Measurements from ENCODE around the gene SLC7A4.

Gene SLC7A4

DNA sequence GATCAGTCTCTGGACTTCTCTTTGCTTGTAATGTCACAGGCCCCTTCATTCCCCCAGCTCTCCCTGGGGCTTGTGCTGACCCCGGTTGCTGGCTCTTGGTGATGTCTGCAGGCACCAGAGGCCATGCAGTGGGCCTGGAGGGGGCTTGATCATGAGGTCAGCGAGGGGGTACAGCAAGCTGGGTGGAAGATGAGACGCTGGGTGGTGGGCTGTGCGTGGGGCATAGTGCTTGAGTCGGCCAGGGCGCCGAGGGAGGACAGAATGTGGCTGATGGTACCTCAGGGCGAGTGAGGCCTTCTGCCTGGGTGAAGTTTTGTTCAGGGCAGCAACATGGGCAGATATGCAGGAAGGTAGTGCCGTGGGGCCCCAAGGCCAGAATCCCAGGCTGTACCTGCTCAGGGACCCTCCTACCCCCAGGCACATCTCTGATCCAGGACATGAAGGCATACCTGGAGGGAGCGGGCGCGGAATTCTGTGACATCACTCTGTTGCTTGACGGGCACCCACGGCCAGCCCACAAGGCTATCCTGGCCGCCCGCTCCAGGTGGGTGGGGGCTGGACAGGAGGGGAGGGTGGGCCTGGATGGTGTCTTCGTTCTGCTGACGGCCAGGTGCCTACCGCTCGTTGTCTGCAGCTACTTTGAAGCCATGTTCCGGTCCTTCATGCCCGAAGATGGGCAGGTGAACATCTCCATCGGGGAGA is 36.9 kb downstream of the SLC7A4 start:
- FAIRE-seq = no peak

DNA sequence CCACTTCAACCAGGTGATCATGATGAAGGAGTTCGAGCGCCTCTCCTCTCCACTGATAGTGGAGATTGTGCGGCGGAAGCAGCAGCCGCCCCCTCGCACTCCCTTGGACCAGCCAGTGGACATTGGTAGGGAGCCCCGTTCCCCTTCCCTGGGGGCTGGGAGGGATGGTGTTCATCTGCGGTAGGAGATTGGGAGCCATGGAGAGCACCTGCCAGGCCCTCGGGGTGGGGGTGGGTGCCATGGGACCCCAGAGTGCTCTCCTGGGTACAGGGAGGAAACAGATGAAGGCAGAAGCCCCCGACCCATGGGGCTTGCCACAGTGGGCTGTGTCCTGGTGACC is 37.5 kb downstream of the SLC7A4 start:
- FAIRE-seq = no peak

DNA sequence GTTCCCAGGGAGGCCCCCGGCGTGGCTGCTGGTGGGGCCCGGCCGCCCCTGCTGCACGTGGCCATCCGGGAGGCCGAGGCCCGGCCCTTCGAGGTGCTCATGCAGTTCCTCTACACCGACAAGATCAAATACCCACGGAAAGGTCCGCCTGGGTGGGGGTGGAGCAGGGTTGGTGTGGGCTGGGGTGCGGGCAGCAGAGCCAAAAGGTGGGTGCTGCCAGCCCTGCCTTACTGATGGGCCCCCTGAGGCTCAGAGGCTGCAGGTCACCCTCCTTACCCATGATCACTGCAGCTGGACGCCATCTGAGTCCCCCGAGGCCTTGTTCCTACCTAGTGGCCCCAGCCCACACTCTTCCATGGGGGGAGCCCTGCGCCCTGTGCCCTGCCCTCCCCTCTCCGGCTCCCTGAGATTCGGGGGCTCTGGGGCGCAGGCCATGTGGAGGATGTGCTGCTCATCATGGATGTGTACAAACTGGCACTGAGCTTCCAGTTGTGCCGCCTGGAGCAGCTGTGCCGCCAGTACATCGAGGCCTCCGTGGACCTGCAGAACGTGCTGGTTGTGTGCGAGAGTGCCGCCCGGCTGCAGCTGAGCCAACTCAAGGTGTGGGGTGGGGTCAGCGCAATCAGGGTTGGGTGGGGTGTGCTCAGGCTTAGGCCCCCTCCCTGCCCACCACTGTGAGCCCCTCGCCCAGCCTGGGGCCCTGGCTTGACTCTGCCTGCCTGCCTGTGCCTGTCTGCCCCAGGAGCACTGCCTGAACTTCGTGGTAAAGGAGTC is 38.0 kb downstream of the SLC7A4 start:
- no peak for FAIRE-seq

DNA sequence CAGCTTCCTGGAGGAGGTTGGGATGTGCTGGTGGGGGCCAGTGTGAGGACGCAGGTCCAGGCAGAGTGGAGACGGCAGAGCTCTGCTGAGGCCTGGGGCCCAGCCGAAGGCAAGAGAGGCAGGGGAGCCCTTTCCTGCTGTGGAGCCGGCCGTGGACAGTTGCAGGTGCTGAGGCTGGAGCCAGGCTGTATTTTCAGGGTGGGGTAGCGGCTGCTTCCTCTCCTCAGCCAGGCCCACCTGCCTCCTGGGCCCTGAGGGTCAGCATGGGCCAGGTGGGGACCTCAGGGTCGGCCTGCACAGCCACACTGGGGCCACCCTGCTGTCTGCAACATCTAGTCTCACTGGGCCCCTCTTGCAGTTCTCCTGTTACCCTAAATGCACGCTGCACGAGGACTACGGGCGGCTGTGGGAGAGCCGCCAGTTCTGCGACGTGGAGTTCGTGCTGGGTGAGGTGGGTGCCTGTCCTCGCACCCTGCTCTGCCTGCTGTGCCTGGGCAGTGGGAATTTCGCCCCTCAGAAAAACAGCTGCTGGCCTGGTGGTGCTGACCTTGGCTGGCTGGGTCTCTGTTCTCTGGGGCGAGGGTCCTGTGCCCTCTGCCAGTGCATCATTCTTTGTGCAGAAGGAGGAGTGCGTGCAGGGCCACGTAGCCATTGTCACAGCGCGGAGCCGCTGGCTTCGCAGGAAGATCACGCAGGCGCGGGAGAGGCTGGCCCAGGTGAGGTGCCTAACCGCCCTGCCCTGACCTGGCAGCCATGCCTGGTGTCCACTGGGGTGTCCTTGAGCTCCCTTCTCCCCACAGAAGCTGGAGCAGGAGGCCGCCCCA is 38.8 kb downstream of the SLC7A4 start:
- no peak for FAIRE-seq

DNA sequence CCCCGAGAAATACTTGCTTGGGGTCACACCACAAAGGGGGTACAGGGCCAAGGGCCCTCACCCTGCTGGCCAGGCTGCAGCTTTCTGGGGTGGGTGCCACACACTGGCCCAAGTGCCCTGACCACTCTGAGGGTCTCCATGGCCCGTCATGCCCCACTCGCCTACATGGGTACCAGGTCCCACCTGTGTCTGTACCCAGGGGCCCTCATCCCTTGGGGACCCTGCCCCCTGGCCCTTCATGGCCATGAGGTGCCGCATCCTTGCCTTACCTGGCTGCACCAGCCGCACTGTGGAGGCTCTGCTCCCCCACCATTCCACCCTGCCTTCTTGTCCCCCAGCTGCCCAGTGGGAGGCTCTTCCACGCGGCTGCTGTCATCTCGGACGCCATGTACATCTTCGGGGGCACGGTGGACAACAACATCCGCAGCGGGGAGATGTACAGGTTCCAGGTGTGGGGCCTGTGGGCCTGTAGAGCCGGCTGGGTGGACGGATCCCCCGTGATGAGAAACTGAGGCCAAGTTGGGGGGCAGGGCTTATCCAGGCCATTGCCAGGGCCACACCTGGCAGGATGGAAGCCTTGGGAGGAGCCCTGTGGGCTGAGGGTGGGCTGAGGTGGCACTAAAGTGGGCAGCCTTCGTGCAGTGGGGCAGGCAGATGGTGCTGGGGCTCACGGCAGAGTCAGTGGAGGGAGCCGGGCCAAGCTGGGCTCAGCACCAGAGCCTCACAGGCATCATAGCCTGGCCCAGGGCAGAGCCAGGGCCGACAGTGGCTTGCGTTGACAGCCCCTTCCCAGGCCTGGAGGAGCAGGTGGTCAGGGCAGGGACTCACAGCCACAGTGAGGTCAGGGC is 39.7 kb downstream of the SLC7A4 start:
- FAIRE-seq = no peak

DNA sequence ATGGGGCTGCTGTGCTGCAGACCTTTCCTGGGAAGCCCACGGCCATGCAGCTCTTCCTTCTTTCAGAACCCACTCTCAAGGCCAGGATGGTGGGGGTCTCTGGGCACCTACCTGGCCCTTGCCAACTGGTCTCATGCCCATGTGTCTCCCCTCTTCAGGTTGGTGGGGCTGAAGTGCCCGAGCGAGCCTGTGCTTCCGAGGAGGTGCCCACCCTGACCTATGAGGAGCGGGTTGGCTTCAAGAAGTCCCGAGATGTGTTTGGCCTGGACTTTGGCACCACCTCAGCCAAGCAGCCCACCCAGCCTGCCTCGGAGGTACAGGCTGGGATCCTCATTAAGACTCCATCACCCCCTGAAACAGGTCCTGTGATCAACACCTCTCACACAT is 40.3 kb downstream of the SLC7A4 start:
- no peak for FAIRE-seq

DNA sequence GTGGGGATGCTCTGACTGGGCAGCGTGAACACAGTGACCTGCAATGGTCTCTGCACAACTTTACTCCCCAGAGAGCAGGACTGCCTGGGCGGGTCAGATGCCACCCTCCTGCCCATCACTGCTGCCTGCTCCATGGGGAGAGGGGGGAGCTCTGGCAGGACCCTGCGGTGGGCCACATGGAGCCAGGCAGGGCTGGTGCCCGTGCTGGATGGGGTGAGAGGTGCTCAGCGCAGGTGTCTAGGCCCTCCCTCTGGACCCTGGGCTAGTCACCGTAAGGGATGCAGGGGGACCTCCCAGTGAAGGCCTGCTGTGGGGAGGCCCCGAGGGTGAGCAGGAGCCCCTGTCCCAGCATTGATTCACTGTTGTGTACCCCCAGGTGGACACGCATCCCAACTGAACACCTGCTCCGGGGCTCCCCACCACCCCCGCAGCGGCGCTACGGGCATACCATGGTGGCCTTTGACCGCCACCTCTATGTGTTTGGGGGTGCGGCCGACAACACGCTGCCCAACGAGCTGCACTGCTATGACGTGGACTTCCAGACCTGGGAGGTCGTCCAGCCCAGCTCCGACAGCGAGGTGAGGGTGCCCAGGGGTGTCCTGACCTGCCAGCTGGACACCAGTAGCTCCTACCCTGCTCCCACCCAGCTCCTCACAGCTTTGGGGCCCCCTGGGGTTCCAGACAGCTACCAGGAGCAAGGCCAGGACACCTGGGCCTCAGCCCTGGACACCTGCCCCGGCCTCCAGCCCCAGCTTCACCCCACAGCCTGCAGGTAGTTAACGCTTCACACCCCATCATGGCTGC is 40.9 kb downstream of the SLC7A4 start:
- no peak for FAIRE-seq

DNA sequence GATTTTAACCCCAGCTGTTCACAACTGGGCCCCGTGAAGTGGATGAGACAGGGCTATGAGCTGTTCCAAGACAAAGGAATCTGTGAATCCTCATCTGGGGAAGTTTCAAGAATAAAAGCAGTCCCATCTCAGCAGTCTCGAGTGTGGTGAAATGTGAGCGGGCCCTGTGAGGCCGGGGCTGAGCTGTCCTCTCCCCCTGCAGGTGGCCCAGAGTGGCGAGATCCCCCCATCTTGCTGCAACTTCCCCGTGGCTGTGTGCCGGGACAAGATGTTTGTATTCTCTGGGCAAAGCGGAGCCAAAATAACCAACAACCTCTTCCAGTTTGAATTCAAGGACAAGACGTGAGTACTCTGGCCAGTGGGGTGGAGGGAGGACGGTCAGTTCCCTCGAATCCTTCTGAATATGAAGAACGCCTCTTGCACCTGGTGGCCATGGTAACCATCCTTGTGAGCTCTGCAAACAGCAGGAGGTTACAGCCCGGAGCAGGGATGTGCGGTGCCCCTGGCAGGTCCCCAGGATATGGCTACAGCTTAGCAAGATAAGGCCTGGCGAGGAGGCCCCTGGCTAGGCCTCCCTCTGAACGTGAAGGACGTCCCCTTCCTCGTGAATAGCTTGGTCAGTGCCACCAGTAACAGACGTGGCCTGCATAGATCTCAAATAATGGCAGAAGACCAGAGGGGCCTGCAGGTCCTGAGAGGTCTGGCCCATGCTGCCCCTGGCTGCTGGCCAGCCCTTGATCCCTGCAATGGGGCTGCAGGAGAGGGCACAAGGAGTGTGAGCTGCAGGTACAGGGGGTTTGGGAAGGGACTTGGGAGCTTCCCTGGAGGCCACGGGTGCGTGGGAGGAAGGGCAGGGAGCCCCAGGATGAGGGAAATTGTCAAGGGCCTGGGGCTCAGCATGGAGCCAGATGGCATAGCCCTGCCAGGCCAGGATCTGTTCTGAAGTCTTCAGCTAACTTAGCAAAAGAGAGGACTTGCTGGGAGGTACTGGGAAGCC is 41.9 kb downstream of the SLC7A4 start:
- FAIRE-seq = no peak

DNA sequence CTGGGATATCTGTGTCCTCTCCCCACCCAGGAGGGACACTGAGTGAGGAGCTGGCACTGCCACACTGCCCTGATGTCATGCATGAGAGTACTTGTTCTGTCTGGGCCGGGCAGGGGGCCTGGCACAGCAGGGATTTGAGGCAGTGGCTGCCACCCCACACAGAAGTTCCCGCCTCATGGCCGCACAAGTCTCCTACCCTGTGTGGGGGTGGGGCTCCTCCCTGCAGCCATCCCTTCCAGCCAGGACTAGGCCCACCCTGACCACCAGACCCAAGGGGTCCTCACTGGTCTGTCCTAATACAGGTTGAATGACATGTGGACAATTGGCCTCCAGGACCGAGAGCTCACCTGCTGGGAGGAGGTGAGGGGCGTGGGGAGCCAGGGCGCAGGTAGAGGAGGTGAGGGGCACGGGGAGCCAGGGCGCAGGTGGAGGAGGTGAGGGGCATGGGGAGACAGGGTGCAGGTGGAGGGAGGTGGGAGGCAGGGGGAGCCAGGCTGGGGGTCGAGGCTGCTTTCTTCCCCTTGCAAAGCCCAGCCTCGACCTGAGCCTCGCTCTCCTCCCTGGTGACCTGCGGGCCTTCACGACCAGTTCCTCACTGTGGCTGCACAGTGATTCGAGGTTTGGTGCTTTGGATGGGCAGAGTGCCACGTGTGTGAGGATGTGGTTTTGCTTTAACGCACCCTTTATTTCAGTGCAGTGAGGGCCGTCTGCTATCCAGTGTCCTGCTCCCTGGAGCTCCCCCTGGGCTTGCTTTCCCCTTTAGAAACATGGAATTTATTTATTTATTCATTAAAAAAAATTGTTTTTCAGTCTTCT is 42.8 kb downstream of the SLC7A4 start:
- no peak for FAIRE-seq

DNA sequence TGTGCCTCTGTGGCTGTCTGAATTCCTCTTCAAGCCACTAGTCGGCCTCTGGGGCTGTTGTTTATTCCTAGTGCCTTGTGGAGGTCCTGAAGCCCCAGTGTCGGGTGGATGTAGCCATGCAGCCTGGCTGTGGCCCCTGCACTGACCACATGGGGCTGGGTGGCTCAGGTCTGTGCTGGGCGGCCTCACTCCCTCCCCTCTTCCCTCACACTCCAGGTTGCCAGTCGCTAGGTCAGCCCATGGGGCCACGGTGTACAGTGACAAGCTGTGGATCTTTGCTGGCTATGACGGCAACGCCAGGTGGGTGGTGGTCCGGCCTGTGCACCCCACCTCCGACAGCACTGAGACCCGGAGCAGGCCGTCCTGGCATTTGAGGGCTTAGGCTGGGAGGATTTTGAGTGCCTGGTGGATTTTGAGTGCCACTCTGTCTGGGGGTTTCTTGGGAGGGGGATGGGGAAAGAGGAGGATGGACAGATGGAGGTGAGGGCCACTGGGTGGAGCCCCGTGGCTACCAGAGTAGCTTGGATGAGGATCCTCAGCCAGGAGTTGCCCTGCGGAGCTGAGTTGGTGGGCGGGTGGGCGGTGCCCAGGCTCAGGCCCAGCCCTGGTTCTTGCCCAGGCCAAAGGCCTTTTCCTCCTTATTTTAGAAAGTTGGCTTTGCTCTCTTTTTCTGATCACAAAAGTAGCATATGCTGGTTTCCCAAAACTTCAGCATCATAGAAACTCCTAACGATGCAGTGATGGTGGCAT is 43.6 kb downstream of the SLC7A4 start:
- no peak for FAIRE-seq

DNA sequence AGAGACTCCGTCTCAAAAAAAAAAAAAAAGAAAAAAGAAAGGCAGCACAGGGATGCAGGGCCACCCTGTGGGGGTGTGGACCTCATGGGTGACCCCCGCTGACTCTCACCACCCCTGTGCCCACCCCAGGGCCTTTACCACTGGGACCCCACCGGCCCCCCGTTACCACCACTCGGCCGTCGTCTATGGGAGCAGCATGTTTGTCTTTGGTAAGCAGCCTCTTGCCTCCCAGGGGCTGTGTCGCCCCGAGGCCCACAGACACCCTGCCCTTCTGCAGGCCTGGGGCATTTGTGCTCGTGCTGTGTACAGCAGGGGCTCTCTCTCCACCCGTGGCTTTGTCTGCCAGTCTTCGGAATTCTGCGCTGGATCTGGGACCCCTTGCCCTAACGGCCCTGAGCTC is 45.0 kb downstream of the SLC7A4 start:
- no peak for FAIRE-seq

DNA sequence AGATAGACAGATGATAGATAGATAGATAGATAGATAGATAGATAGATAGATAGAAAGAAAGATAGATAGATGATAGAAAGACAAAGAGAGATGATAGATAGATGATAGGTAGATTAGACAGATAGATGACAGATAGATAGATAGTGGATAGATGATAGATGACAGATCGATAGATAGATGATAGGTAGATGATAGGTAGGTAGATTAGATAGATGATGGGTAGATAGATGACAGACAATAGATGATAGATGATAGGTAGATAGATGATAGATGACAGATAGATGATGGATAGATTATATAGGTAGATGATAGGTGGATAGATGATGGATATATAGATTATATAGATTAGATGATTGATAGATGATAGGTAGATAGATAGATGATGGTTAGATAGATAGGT is 46.0 kb downstream of the SLC7A4 start:
- no peak for FAIRE-seq

DNA sequence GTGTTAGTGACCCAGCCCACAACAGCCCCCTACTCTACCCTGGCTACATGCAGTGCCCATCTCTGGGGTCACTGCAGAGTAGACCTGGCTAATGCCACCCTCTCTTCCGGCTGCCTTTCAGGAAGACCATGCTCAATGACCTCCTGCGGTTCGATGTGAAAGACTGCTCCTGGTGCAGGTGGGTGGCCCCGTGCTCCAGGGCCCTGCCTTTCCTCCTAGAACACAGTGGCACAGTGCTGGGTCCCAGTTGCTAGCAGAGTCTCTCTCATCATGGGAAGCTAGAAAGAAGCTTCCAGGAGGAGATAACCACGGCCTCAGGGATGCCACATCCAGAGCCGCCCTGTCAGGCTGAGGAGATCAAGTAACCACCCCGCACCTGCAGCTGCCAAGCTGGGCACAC is 46.6 kb downstream of the SLC7A4 start:
- FAIRE-seq = no peak

DNA sequence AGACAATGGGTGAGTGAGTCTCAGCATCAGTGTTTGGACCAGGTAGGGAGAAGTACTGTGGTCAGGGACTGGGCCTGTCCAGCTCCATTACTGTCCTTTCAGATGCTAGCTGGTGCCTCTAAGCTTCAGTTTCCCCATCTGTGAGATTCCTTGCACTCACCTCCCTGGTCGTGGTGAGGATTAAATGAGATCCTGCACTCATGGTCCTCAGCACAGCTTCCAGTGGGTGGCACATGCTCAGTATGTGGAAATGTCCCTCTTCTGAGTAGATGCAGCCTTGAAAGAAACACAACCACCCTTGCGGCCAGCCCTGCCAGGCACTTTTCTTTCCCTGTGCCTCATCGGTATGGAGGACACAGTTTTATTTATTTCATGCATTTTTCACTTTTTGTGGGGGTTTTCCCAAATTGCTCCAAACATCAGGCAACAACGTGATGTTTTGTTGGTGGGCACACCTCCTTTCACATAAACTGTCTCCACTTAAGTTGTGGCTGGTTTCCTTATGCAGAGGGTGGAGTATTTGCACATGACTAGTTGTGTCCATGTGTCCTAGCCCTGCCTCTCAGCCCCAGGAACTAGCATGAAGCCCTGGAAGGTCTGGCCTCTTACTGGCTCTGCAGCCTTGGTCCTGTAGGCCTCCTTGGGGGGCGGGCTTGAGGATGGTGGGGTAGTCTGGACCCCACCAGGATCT is 49.1 kb downstream of the SLC7A4 start:
- no peak for FAIRE-seq

DNA sequence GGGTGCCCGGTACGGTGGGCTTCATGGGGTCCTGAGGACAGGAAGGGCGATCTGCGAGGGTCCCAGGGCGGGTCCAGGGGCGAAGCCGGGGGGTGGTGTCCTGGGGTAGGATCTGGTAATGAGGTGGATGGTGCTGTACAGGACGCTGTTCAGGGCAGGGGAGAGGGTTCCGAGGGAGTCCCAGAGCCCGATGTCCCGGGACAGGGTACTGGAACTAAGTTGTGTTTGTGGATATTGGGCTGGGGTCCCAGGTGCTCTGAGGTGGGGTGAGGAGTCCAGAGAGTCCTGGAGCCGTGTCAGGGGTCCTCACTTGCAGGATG is 49.8 kb downstream of the SLC7A4 start:
- no peak for FAIRE-seq

DNA sequence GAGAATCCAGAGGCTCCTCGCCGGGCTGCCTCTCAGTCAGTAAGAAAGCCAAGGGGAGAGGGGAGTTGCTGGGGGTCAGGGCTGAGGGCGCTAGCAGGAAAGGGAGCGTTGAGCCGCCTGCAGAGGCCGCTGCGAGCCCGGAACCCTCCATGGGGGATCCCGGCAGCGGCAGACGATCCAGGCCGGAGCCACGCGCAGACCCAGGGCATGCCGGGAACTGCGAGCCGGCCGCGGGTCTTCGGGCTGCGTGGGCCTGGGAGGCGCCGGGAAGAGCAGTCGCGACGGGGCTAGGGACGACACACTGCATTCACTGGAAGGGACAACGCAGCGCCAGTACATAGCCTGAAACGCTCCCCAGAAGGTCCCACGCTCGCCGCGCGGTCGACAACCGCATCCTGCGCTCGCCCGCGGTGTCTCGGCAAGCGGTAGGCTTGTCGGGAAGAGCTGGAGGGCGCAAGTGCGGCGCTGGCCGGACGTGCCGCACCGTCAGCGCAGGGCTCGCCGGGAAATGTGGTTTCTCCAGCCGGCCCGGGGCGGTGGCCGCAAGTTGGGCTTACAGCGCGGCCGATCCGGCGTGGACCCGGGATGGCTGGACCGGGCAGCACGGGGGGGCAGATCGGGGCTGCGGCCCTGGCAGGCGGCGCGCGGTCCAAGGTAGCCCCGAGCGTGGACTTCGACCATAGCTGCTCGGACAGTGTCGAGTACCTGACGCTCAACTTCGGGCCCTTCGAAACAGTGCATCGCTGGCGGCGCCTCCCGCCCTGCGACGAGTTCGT is 50.4 kb downstream of the SLC7A4 start, which contains the start of gene LZTR1:
LZTR1 (plus strand) TSS at position 511 of the 776 bp plus-strand sequence; CDS start at position 586, 75 bp downstream.
- no peak for FAIRE-seq

DNA sequence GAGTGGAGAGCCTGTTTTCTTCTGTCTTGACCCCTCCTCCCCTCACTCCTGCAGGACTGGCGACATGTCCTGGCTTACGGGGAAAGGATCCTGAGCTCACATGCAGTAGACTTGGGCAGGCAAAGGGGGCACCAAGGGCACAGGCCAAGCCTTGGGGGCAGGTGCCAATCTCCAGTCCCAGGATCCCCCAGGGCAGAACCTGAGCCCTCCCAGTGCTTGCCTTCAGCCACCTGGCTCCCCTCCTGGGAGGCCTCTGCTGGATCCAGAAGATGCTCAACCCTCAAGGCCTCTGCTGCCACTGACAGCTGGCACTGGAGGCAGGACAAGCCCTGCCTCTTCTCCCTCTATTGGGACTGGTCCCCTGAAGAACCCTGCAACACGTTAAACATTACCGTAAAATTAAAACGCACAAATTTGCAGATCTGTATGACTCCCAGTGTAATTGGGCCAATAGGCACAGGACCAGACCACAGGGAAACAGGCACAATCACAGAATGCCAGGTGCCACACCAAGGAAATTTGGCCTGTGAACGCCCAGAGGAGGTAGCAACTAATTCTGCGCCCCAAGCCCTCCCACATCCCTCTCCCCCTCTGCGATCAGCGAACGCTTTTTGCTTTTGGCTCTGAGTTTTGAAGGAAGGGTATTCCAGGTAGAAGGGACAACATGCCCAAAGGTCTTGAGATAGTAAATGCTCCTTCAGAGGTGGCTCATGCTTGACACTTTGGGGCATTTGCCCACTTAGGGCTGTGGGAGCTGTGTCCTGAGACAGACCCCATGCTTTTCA is 51.2 kb downstream of the SLC7A4 start:
- no peak for FAIRE-seq
